Panc1 (cell line): ENCODE results near the gene OTOP2. TPM values are rescaled to one million over a fixed set of nuclear protein-coding genes. Genes with fewer than 3 reads are reported as not detected.

Experiments used
- ATAC-seq: fragments of 200-7000 bp; cut with Tn5 transposase; 2 replicates; pipeline ENCODE4 v1.9.1; 2020; ENCODE audit warnings: mild to moderate bottlenecking, moderate library complexity
- BruUV-seq: library from RNA; stranded (reverse); fragments of 400-500 nt; replicated peaks from 2 replicates; lab custom pipeline; 2021; lab: Mats Ljungman, UMichigan
- CTCF ChIA-PET: fragments of 300-600 bp; sonication (Branson Sonifier 250); formaldehyde crosslinking; loops from one replicate; lab custom pipeline; 2022; ENCODE audit warnings: antibody characterized with exemption; lab: Charles Lee
- POLR2A ChIA-PET: fragments of 300-600 bp; sonication (Branson Sonifier 250); formaldehyde crosslinking; loops from one replicate; lab custom pipeline; 2022; ENCODE audit warnings: antibody characterized with exemption; lab: Charles Lee
- DNase-seq: peaks from one replicate; pipeline ENCODE4 v3.0.0-alpha.2; 2010; ENCODE audit warnings: low read depth, low spot score
- H3K27ac ChIP-seq: 2 replicates; pipeline ENCODE4 v1.5.1; 2011; ENCODE audit warnings: mild to moderate bottlenecking, low read length, inconsistent platforms
- H3K27me3 ChIP-seq: fragments of 200-500 bp; sonication (Bioruptor generic); 2 replicates; pipeline ENCODE4 v1.6.0; 2014; ENCODE audit warnings: low read length, inconsistent platforms; ENCODE audit not compliant: control insufficient read depth, insufficient read depth
- H3K36me3 ChIP-seq: fragments of 200-500 bp; sonication (Bioruptor generic); 2 replicates; pipeline ENCODE4 v1.5.1; 2014; ENCODE audit warnings: inconsistent platforms, mild to moderate bottlenecking, low read length, moderate library complexity; ENCODE audit not compliant: control insufficient read depth, insufficient read depth
- H3K4me1 ChIP-seq: 2 replicates; pipeline ENCODE4 v1.5.1; 2011; ENCODE audit warnings: inconsistent platforms, mild to moderate bottlenecking, low read length, moderate library complexity; ENCODE audit not compliant: control insufficient read depth, insufficient read depth
- H3K4me3 ChIP-seq, 2 experiments: 2 replicates each; pipeline ENCODE4 v1.5.1; 2011 to 2012; ENCODE audit warnings: low read depth in 2 of 2, low read length in 2 of 2, mild to moderate bottlenecking in 2 of 2, inconsistent platforms in 1 of 2, moderate library complexity in 1 of 2
- H3K9me3 ChIP-seq: fragments of 200-500 bp; sonication (Bioruptor generic); 2 replicates; pipeline ENCODE4 v1.5.1; 2014; ENCODE audit warnings: low read depth, mild to moderate bottlenecking, inconsistent platforms, low read length, moderate library complexity; ENCODE audit not compliant: control insufficient read depth, insufficient read depth
- POLR2AphosphoS5 ChIP-seq: IDR thresholded peaks from 2 replicates; pipeline ENCODE4 v1.6.1; 2012; ENCODE audit warnings: mild to moderate bottlenecking, low read depth, low read length, moderate library complexity
- SIN3A ChIP-seq: IDR thresholded peaks from 2 replicates; pipeline ENCODE4 v1.6.1; 2012; ENCODE audit warnings: low read depth, mild to moderate bottlenecking, low read length, moderate library complexity, borderline replicate concordance; ENCODE audit not compliant: insufficient read depth
- TCF7L2 ChIP-seq: IDR thresholded peaks from 2 replicates; pipeline ENCODE4 v1.6.1; 2011; ENCODE audit warnings: mild to moderate bottlenecking, low read depth, low read length, inconsistent platforms
- in situ Hi-C: cut with HindIII; loops from 2 replicates; pipeline ENCODE4 v1.10.0; 2016; ENCODE audit warnings: low sequenced_read_pairs, low pct_unique_long_range_greater_than_20kb
- intact Hi-C: fragments of 100-400 bp; cut with micrococcal nuclease; formaldehyde crosslinking; loops from one replicate; pipeline ENCODE4 v1.10.0; 2022; ENCODE audit not compliant: unreplicated experiment
- total RNA-seq: library from RNA; stranded (reverse); gene quantifications from one replicate; pipeline ENCODE4 v1.2.1, GENCODE V29; 2021; ENCODE audit not compliant: unreplicated experiment
- TF ChIP-seq, protein P1 (sequence below), 2 experiments: IDR thresholded peaks; 2 replicates each; pipeline ENCODE4 v1.6.1; 2011 to 2012; ENCODE audit warnings: low read depth in 2 of 2, control low read depth in 1 of 2, low read length in 1 of 2, mild to moderate bottlenecking in 1 of 2, moderate library complexity in 1 of 2; ENCODE audit not compliant: insufficient read depth in 1 of 2
- TF ChIP-seq, protein P2 (sequence below): fragments of 450-650 bp; IDR thresholded peaks from 2 replicates; pipeline ENCODE4 v1.5.1; 2017; ENCODE audit warnings: mild to moderate bottlenecking

Gene OTOP2
- total RNA-seq, 1 experiment from 2014 or later: not detected

- intact Hi-C loops (loop anchor here (10.0 kb wide), 1 partner anchor 134 kb away; the partner anchor contains the start of gene ARMC7), in situ Hi-C loops (no loop called here)
- ATAC-seq (no peak), DNase-seq (no peak)
- ChIA-PET CTCF (interaction anchor here (0.5 to 1.8 kb wide), 5 partner anchors 9 to 321 kb away, joined by 3 to 10 read pairs (median 3); no protein-coding TSS in a partner anchor), POLR2A (no interaction called here)
- peaks cover 4% of the 10 kb centered on the region; the same call in 1 of the 2 replicates for H3K4me1 ChIP-seq
- H3K27ac ChIP-seq: no peak overlapping the region
- H3K36me3 ChIP-seq: no peaks in the 10 kb centered on the region
- TF ChIP-seq, protein P1, sequence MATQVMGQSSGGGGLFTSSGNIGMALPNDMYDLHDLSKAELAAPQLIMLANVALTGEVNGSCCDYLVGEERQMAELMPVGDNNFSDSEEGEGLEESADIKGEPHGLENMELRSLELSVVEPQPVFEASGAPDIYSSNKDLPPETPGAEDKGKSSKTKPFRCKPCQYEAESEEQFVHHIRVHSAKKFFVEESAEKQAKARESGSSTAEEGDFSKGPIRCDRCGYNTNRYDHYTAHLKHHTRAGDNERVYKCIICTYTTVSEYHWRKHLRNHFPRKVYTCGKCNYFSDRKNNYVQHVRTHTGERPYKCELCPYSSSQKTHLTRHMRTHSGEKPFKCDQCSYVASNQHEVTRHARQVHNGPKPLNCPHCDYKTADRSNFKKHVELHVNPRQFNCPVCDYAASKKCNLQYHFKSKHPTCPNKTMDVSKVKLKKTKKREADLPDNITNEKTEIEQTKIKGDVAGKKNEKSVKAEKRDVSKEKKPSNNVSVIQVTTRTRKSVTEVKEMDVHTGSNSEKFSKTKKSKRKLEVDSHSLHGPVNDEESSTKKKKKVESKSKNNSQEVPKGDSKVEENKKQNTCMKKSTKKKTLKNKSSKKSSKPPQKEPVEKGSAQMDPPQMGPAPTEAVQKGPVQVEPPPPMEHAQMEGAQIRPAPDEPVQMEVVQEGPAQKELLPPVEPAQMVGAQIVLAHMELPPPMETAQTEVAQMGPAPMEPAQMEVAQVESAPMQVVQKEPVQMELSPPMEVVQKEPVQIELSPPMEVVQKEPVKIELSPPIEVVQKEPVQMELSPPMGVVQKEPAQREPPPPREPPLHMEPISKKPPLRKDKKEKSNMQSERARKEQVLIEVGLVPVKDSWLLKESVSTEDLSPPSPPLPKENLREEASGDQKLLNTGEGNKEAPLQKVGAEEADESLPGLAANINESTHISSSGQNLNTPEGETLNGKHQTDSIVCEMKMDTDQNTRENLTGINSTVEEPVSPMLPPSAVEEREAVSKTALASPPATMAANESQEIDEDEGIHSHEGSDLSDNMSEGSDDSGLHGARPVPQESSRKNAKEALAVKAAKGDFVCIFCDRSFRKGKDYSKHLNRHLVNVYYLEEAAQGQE (IDR thresholded peaks at IDR 0.05; ENCODE audit: insufficient read depth in 1 of 2, low read depth in 2 of 2, low read length in 1 of 2): no peak
- no peak for TF ChIP-seq SIN3A
- TF ChIP-seq, protein P2, sequence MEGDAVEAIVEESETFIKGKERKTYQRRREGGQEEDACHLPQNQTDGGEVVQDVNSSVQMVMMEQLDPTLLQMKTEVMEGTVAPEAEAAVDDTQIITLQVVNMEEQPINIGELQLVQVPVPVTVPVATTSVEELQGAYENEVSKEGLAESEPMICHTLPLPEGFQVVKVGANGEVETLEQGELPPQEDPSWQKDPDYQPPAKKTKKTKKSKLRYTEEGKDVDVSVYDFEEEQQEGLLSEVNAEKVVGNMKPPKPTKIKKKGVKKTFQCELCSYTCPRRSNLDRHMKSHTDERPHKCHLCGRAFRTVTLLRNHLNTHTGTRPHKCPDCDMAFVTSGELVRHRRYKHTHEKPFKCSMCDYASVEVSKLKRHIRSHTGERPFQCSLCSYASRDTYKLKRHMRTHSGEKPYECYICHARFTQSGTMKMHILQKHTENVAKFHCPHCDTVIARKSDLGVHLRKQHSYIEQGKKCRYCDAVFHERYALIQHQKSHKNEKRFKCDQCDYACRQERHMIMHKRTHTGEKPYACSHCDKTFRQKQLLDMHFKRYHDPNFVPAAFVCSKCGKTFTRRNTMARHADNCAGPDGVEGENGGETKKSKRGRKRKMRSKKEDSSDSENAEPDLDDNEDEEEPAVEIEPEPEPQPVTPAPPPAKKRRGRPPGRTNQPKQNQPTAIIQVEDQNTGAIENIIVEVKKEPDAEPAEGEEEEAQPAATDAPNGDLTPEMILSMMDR: no peak
- TF ChIP-seq POLR2AphosphoS5: no peak
- TF ChIP-seq TCF7L2: no peak
- H3K9me3 ChIP-seq: no peaks in the 10 kb centered on the region
- BruUV-seq: no TSS peak
- H3K4me3 ChIP-seq: peak overlapping the region; percentile 52 to 58
- no peaks in the 10 kb centered on the region for H3K27me3 ChIP-seq
Measured at GRCh38 chr17:74971069-74971841, 47.2 kb downstream of the OTOP2 start.

DNA sequence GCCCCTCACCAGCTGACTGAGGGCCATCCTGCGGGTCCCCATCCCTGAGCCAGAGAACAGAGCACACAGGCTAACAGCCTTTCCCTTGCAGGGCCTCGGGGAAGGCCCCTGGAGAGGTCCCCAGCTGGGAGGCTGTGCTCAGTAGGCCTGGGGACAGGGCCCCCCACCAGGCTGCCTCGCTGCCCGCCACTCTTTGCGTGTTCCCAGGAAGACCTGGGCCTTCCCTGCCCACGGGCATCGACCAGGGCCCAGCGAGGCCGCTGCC, 47.7 kb downstream of the OTOP2 start:
- ChIA-PET CTCF (interaction anchor here (0.5 to 1.8 kb wide), 5 partner anchors 10 to 321 kb away, joined by 3 to 10 read pairs (median 3); partner anchors contain the start of gene OTOP2), POLR2A (no interaction called here)
- Histone ChIP-seq H3K36me3 (no peaks in the 10 kb centered on the region), H3K4me3 (peak overlapping the region; percentile 52 to 58), H3K27me3 (no peaks in the 10 kb centered on the region), H3K9me3 (no peaks in the 10 kb centered on the region), H3K4me1 (peaks cover 4% of the 10 kb centered on the region; the same call in 1 of the 2 replicates), H3K27ac (no peak overlapping the region)
- no TSS peak for BruUV-seq
- TF ChIP-seq, protein P2: no peak
- TF ChIP-seq, protein P1 (IDR thresholded peaks at IDR 0.05; ENCODE audit: insufficient read depth in 1 of 2, low read depth in 2 of 2, low read length in 1 of 2): no peak
- TF ChIP-seq POLR2AphosphoS5 (no peak), SIN3A (no peak), TCF7L2 (no peak)
- intact Hi-C loops (loop anchor here (10.0 kb wide), 1 partner anchor 133 kb away; the partner anchor contains the start of gene ARMC7), in situ Hi-C loops (no loop called here)
- DNase-seq (no peak), ATAC-seq (peak; percentile 37)
